Right atrium auricular region (tissue), 2 donors: ENCODE measurements around the gene RASSF3. TPM values are rescaled to one million over a fixed set of nuclear protein-coding genes. Genes with fewer than 3 reads are reported as not detected.

Experiments used
- DNase-seq: peaks from one replicate; pipeline ENCODE4 v3.0.0-alpha.2; 2019; ENCODE audit warnings: low spot score
- H3K27ac ChIP-seq, 2 donors: fragments of 200-600 bp; sonication (generic); 1 replicate in 1 of 2; 2 replicates in 1 of 2; pipeline ENCODE4 v1.5.1; 2016 to 2019
- H3K27me3 ChIP-seq, 2 donors: fragments of 200-600 bp; sonication (generic); one replicate each; pipeline versions ENCODE4 v1.5.1 to v1.6.0; 2017 to 2019
- H3K36me3 ChIP-seq: fragments of 200-600 bp; sonication (generic); one replicate; pipeline ENCODE4 v1.5.1; 2016
- H3K4me1 ChIP-seq, 2 donors: fragments of 200-600 bp; sonication (generic); one replicate each; pipeline versions ENCODE4 v1.5.1 to v1.6.0; 2017 to 2019
- H3K4me3 ChIP-seq, 2 donors: fragments of 200-600 bp; sonication (generic); 1 replicate in 1 of 2; 2 replicates in 1 of 2; pipeline ENCODE4 v1.5.1; 2017 to 2019; ENCODE audit warnings: mild to moderate bottlenecking in 1 of 2, moderate library complexity in 1 of 2
- H3K9me3 ChIP-seq, 2 donors: fragments of 200-600 bp; sonication (generic); one replicate each; pipeline ENCODE4 v1.5.1; 2019
- total RNA-seq, 2 donors: library from RNA; depleted of rRNA; stranded (reverse); fragments of >200 nt; gene quantifications; one replicate each; pipeline ENCODE4 v1.1.0, GENCODE V29; 2016
- TF ChIP-seq, protein P1 (sequence below), 2 donors: fragments of 200-600 bp; sonication (generic); IDR thresholded peaks; one replicate each; pipeline ENCODE4 v1.5.1; 2019; ENCODE audit warnings: antibody characterized with exemption in 2 of 2

RASSF3 gene
- total RNA-seq, 2 donors from 2014 or later: 55.4 to 88.4 TPM

- H3K27me3 ChIP-seq: no peaks in the 10 kb centered on the region
- no peak overlapping the region for H3K27ac ChIP-seq
- no peaks in the 10 kb centered on the region for H3K36me3 ChIP-seq
- H3K9me3 ChIP-seq: no peaks in the 10 kb centered on the region
- no peak for DNase-seq
- H3K4me1 ChIP-seq: peaks cover 0 to 15% of the 10 kb centered on the region in 2 donors
- TF ChIP-seq, protein P1, sequence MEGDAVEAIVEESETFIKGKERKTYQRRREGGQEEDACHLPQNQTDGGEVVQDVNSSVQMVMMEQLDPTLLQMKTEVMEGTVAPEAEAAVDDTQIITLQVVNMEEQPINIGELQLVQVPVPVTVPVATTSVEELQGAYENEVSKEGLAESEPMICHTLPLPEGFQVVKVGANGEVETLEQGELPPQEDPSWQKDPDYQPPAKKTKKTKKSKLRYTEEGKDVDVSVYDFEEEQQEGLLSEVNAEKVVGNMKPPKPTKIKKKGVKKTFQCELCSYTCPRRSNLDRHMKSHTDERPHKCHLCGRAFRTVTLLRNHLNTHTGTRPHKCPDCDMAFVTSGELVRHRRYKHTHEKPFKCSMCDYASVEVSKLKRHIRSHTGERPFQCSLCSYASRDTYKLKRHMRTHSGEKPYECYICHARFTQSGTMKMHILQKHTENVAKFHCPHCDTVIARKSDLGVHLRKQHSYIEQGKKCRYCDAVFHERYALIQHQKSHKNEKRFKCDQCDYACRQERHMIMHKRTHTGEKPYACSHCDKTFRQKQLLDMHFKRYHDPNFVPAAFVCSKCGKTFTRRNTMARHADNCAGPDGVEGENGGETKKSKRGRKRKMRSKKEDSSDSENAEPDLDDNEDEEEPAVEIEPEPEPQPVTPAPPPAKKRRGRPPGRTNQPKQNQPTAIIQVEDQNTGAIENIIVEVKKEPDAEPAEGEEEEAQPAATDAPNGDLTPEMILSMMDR (IDR thresholded peaks at IDR 0.05): no peak
- H3K4me3 ChIP-seq: no peak overlapping the region
Observed at GRCh38 chr12:64585104-64585503, 25.2 kb upstream of the RASSF3 start.

- peaks cover 0 to 15% of the 10 kb centered on the region in 2 donors for H3K4me1 ChIP-seq
- H3K36me3 ChIP-seq: no peaks in the 10 kb centered on the region
- no peak overlapping the region for H3K4me3 ChIP-seq
- no peaks in the 10 kb centered on the region for H3K9me3 ChIP-seq
- H3K27ac ChIP-seq: no peak overlapping the region
- H3K27me3 ChIP-seq: no peaks in the 10 kb centered on the region
- DNase-seq: no peak
- TF ChIP-seq, protein P1 (IDR thresholded peaks at IDR 0.05): no peak
Observed at GRCh38 chr12:64587447-64587846, 22.8 kb upstream of the RASSF3 start.

GRCh38 chr12:64590183-64590582 lies 20.1 kb upstream of the RASSF3 start:
- no peak for DNase-seq
- TF ChIP-seq, protein P1 (IDR thresholded peaks at IDR 0.05): no peak
- H3K4me3 ChIP-seq: no peak overlapping the region
- H3K27me3 ChIP-seq: no peaks in the 10 kb centered on the region
- no peaks in the 10 kb centered on the region for H3K36me3 ChIP-seq
- no peak overlapping the region for H3K27ac ChIP-seq
- H3K9me3 ChIP-seq: no peaks in the 10 kb centered on the region
- H3K4me1 ChIP-seq: no peaks in the 10 kb centered on the region

GRCh38 chr12:64595863-64596793 lies 14.2 kb upstream of the RASSF3 start:
- Histone ChIP-seq H3K27ac (no peak overlapping the region), H3K9me3 (no peaks in the 10 kb centered on the region), H3K36me3 (no peaks in the 10 kb centered on the region), H3K4me3 (no peak overlapping the region), H3K4me1 (no peaks in the 10 kb centered on the region), H3K27me3 (no peaks in the 10 kb centered on the region)
- TF ChIP-seq, protein P1 (IDR thresholded peaks at IDR 0.05): no peak
- DNase-seq: no peak

DNA sequence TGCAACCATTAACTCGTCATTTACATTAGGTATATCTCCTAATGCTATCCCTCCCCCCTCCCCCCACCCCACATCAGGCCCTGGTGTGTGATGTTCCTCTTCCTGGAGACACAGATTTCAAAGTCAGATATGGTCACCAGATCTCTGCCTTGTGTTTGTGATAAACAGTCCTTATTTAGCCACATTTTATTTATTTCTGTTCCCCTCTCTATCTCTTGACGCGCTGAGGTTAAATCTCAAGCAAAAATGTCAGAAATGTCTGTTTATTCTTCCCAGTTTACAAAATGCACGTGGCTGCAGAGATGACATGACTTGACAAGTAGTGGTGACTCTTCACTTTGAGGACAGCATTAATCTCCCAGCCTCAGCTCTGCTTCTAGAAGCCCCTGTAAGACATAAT lies 11.5 kb upstream of the RASSF3 start:
- TF ChIP-seq, protein P1 (IDR thresholded peaks at IDR 0.05): no peak
- no peaks in the 10 kb centered on the region for H3K4me1 ChIP-seq
- H3K27me3 ChIP-seq: no peaks in the 10 kb centered on the region
- DNase-seq: no peak
- H3K27ac ChIP-seq: no peak overlapping the region
- no peak overlapping the region for H3K4me3 ChIP-seq
- H3K36me3 ChIP-seq: no peaks in the 10 kb centered on the region
- no peaks in the 10 kb centered on the region for H3K9me3 ChIP-seq
